GM23338 (cell line): ENCODE data around the gene TMPRSS9. TPM values are rescaled to one million over a fixed set of nuclear protein-coding genes. Genes with fewer than 3 reads are reported as not detected.

Experiments used
- ATAC-seq: fragments of 200-7000 bp; cut with Tn5 transposase; 3 replicates; pipeline ENCODE4 v1.9.1; 2020
- DNase-seq: peaks from one replicate; pipeline ENCODE4 v3.0.0-alpha.2; 2015; ENCODE audit warnings: low spot score
- H2AFZ ChIP-seq: fragments of 200-600 bp; sonication (generic); 2 replicates; pipeline ENCODE4 v1.8.0; 2016; ENCODE audit warnings: antibody characterized with exemption, mild to moderate bottlenecking, moderate library complexity
- H3F3A ChIP-seq: fragments of 200-600 bp; sonication (generic); replicated peaks from 2 replicates; pipeline ENCODE4 v1.8.0; 2017; ENCODE audit warnings: antibody characterized with exemption, mixed run types, low read depth
- H3K27ac ChIP-seq: fragments of 200-600 bp; sonication (generic); 2 replicates; pipeline ENCODE4 v1.6.1; 2016; ENCODE audit warnings: low read depth
- H3K27me3 ChIP-seq: fragments of 200-600 bp; sonication (generic); 2 replicates; pipeline ENCODE4 v1.8.0; 2016; ENCODE audit warnings: mild to moderate bottlenecking, mixed run types, moderate library complexity; ENCODE audit not compliant: insufficient read depth
- H3K36me3 ChIP-seq: fragments of 200-600 bp; sonication (generic); 2 replicates; pipeline ENCODE4 v1.8.0; 2016; ENCODE audit warnings: mild to moderate bottlenecking; ENCODE audit not compliant: insufficient read depth
- H3K4me1 ChIP-seq: fragments of 200-600 bp; sonication (generic); 2 replicates; pipeline ENCODE4 v1.8.0; 2016; ENCODE audit warnings: mild to moderate bottlenecking, moderate library complexity; ENCODE audit not compliant: insufficient read depth
- H3K4me2 ChIP-seq: fragments of 200-600 bp; sonication (generic); 2 replicates; pipeline ENCODE4 v1.7.1; 2017; ENCODE audit warnings: mixed run types
- H3K4me3 ChIP-seq: fragments of 200-600 bp; sonication (generic); 2 replicates; pipeline ENCODE4 v1.6.1; 2016; ENCODE audit warnings: mixed run types
- H3K79me2 ChIP-seq: fragments of 200-600 bp; sonication (generic); replicated peaks from 2 replicates; pipeline ENCODE4 v1.8.0; 2017; ENCODE audit warnings: mild to moderate bottlenecking; ENCODE audit not compliant: insufficient read depth
- H3K9me2 ChIP-seq: fragments of 200-600 bp; sonication (generic); 2 replicates; pipeline ENCODE4 v1.8.0; 2017; ENCODE audit not compliant: insufficient read depth
- H4K20me1 ChIP-seq: fragments of 200-600 bp; sonication (generic); replicated peaks from 2 replicates; pipeline ENCODE4 v1.8.0; 2017; ENCODE audit warnings: mild to moderate bottlenecking; ENCODE audit not compliant: insufficient read depth
- H3K27ac Mint-ChIP-seq: 2 replicates; pipeline ENCODE4 v1.8.0; 2020; ENCODE audit warnings: inconsistent platforms, mild to moderate bottlenecking, moderate library complexity, mixed read lengths
- H3K27me3 Mint-ChIP-seq: 3 replicates; pipeline ENCODE4 v1.8.0; 2022; ENCODE audit warnings: low read depth, mild to moderate bottlenecking, moderate library complexity, mixed read lengths, inconsistent platforms; ENCODE audit not compliant: insufficient read depth, poor library complexity
- H3K36me3 Mint-ChIP-seq: 3 replicates; pipeline ENCODE4 v1.8.0; 2021; ENCODE audit warnings: low read depth, mild to moderate bottlenecking, inconsistent platforms, moderate library complexity, mixed read lengths
- H3K4me1 Mint-ChIP-seq: 3 replicates; pipeline ENCODE4 v1.8.0; 2020; ENCODE audit warnings: mild to moderate bottlenecking, inconsistent platforms, mixed read lengths
- H3K4me3 Mint-ChIP-seq: 3 replicates; pipeline ENCODE4 v1.8.0; 2021; ENCODE audit warnings: moderate library complexity, mild to moderate bottlenecking, inconsistent platforms, mixed read lengths
- H3K9me3 Mint-ChIP-seq: 3 replicates; pipeline ENCODE4 v1.8.0; 2020; ENCODE audit warnings: moderate library complexity, mild to moderate bottlenecking, inconsistent platforms, mixed read lengths
- CREB1 ChIP-seq: fragments of 250-450 bp; sonication (Bioruptor Pico); IDR thresholded peaks from 2 replicates; pipeline ENCODE4 v1.5.0; 2020; ENCODE audit warnings: low read depth, mild to moderate bottlenecking, moderate library complexity
- CTCF ChIP-seq, 2 experiments: fragments of 200-600 bp in 1 of 2; sonication (generic) in 1 of 2; conservative IDR thresholded peaks; 2 replicates each; pipeline versions ENCODE4 v1.5.1 to v1.6.1; 2016 to 2017; ENCODE audit warnings: antibody characterized with exemption in 2 of 2, low read depth in 2 of 2, mild to moderate bottlenecking in 2 of 2, moderate library complexity in 1 of 2
- JUNB ChIP-seq: IDR thresholded peaks from one replicate; pipeline ENCODE4 v1.6.1; 2016; ENCODE audit warnings: antibody characterized with exemption; ENCODE audit not compliant: unreplicated experiment
- NANOG ChIP-seq: IDR thresholded peaks from 2 replicates; pipeline ENCODE4 v1.6.1; 2016; ENCODE audit warnings: antibody characterized with exemption, borderline replicate concordance
- POLR2AphosphoS5 ChIP-seq: IDR thresholded peaks from 2 replicates; pipeline ENCODE4 v1.6.1; 2016; ENCODE audit warnings: antibody characterized with exemption, low read depth
- REST ChIP-seq: IDR thresholded peaks from one replicate; pipeline ENCODE4 v1.6.1; 2018; ENCODE audit warnings: antibody characterized with exemption; ENCODE audit not compliant: unreplicated experiment
- STAT1 ChIP-seq: IDR thresholded peaks from one replicate; pipeline ENCODE4 v1.6.1; 2016; ENCODE audit warnings: antibody characterized with exemption; ENCODE audit not compliant: unreplicated experiment
- ZNF114 ChIP-seq: fragments of 250-450 bp; sonication (Bioruptor Pico); IDR thresholded peaks from 2 replicates; pipeline ENCODE4 v1.5.0; 2020; ENCODE audit warnings: mild to moderate bottlenecking, moderate library complexity
- ZNF331 ChIP-seq: fragments of 250-450 bp; sonication (Bioruptor Pico); IDR thresholded peaks from 2 replicates; pipeline ENCODE4 v1.5.0; 2020; ENCODE audit warnings: low read depth, mild to moderate bottlenecking, moderate library complexity
- polyA plus RNA-seq: library from polyadenylated mRNA; unstranded; fragments of >200 nt; fragmentation: Nextera tagmentation; extraction: Ambion mirVana; gene quantifications from 2 replicates; pipeline ENCODE4 v1.2.1, GENCODE V29; 2016
- total RNA-seq: library from RNA; depleted of rRNA; stranded (reverse); fragments of >200 nt; shearing (Covaris generic); gene quantifications from 2 replicates; pipeline ENCODE4 v1.2.3, GENCODE V29; 2014
- TF ChIP-seq, protein P1 (sequence below): IDR thresholded peaks from 2 replicates; pipeline ENCODE4 v1.6.1; 2016; ENCODE audit warnings: antibody characterized with exemption

Gene TMPRSS9
- total and polyA plus RNA-seq, 2 experiments from 2014 or later = 0.05 to 0.28 TPM

DNA sequence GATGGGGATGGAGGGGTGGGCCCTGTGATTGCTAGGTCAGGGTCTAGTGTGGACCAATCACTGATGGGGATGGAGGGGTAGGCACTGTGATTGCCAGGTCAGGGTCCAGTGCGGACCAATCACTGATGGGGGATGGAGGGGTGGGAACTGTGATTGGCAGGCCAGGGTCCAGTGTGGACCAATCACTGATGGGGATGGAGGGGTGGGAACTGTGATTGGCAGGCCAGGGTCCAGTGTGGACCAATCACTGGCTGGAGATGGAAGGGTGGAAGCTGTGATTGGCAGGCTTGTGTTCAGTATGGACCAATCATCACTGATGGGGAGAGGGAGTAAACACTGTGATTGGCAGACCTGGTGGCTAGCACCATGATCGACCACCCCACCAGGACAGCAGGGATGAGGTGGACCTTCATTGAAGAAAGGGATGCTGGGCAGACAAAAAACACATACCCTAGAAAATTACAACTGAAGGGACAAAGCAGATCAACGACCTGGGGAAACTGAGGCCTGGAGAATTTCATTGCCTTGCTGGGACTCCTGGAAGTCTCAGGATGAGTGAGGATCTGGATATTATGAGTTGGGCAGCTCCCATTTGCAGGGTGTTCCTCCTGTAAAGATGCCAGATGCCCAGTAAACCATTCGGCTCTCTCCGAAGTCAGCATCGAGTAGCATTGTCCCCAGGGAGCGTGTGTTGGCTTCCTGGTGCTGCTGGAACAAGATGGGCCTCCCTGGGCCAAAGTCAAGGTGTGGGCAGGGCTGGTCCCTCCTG, 15.5 kb downstream of the TMPRSS9 start:
- H3K79me2 ChIP-seq = no peaks in the 10 kb centered on the region
- no peak for TF ChIP-seq CTCF (conservative IDR thresholded peaks at IDR 0.05; ENCODE audit: low read depth in 2 of 2)
- no peak for TF ChIP-seq JUNB
- H3K4me3 Mint-ChIP-seq = no peak overlapping the region
- no peaks in the 10 kb centered on the region; the same call in 2 of the 3 replicates for H3K4me1 Mint-ChIP-seq
- H3K4me3 ChIP-seq = no peak overlapping the region
- no peak overlapping the region for H3K27ac Mint-ChIP-seq
- no peaks in the 10 kb centered on the region for H3K27me3 ChIP-seq
- no peak overlapping the region for H2AFZ ChIP-seq
- H3K9me2 ChIP-seq = 0 out of 2 replicates have a peak, but pooled peaks cover 3% of the 10 kb centered on the region
- H3K36me3 Mint-ChIP-seq = peaks cover 12% of the 10 kb centered on the region
- peaks cover 17% of the 10 kb centered on the region for H3K27me3 Mint-ChIP-seq
- H3K27ac ChIP-seq = no peak overlapping the region
- no peak overlapping the region for H3K4me2 ChIP-seq
- DNase-seq = no peak
- peaks cover 28% of the 10 kb centered on the region for H3K9me3 Mint-ChIP-seq
- H3F3A ChIP-seq = no peaks in the 10 kb centered on the region; the same call in 1 of the 2 replicates
- ATAC-seq = no peak; the same call in 2 of the 3 replicates
- H3K36me3 ChIP-seq = no peaks in the 10 kb centered on the region
- H3K4me1 ChIP-seq = no peaks in the 10 kb centered on the region
- no peaks in the 10 kb centered on the region for H4K20me1 ChIP-seq

DNA sequence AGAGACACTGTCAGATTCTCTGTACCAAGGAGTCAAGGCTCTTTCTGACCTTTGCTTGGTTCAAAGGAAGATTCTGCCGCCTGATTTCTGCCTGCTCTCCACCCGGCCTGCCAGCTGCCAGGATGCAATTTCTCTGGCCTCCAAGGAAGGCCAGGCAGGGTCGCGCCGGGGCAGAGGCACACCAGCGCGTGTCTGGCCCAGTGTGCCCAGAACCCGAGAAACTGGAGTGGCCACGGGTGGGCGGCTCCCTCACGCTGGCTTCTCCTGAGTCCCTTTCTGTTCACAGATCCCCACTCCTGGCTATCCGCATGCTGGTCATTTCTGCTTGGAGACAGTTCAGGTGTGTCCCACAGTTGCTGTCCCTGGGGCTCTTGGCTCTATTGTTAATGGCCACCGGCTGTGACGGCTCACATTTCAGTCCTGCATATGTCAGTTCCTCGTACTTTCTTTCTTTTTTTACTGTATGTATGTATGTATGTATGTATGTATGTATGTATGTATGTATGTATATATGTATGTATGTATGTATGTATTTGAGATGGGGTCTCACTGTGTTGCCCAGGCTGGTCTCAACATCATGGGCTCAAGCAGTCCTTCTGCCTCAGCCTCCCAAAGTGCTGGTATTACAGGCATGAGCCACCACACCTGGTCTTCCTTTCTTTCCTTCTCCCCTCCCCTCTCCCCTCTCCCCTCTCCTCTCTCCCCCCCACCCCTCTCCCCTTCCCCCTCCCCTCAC, 16.9 kb downstream of the TMPRSS9 start:
- Mint-ChIP-seq H3K9me3 (peaks cover 32% of the 10 kb centered on the region), H3K4me3 (no peak overlapping the region), H3K4me1 (no peaks in the 10 kb centered on the region; the same call in 2 of the 3 replicates), H3K27ac (no peak overlapping the region), H3K36me3 (peaks cover 12% of the 10 kb centered on the region), H3K27me3 (peaks cover 20% of the 10 kb centered on the region)
- H3K4me3 ChIP-seq = no peak overlapping the region
- no peak overlapping the region for H2AFZ ChIP-seq
- DNase-seq = no peak
- H3K27me3 ChIP-seq = no peaks in the 10 kb centered on the region
- no peak overlapping the region for H3K27ac ChIP-seq
- H3K36me3 ChIP-seq = no peaks in the 10 kb centered on the region
- no peak for ATAC-seq
- H3K4me1 ChIP-seq = no peaks in the 10 kb centered on the region
- H4K20me1 ChIP-seq = no peaks in the 10 kb centered on the region
- H3K79me2 ChIP-seq = no peaks in the 10 kb centered on the region
- H3F3A ChIP-seq = no peaks in the 10 kb centered on the region; the same call in 1 of the 2 replicates
- H3K9me2 ChIP-seq = 0 out of 2 replicates have a peak, but pooled peaks cover 3% of the 10 kb centered on the region
- H3K4me2 ChIP-seq = no peak overlapping the region
- TF ChIP-seq CREB1 (CRISPR knock-in tag) = no peak
- TF ChIP-seq ZNF331 (CRISPR knock-in tag) = no peak
- TF ChIP-seq JUNB = no peak
- no peak for TF ChIP-seq CTCF (conservative IDR thresholded peaks at IDR 0.05; ENCODE audit: low read depth in 2 of 2)
- TF ChIP-seq ZNF114 (CRISPR knock-in tag) = no peak
- TF ChIP-seq POLR2AphosphoS5 = no peak
- TF ChIP-seq, protein P1, sequence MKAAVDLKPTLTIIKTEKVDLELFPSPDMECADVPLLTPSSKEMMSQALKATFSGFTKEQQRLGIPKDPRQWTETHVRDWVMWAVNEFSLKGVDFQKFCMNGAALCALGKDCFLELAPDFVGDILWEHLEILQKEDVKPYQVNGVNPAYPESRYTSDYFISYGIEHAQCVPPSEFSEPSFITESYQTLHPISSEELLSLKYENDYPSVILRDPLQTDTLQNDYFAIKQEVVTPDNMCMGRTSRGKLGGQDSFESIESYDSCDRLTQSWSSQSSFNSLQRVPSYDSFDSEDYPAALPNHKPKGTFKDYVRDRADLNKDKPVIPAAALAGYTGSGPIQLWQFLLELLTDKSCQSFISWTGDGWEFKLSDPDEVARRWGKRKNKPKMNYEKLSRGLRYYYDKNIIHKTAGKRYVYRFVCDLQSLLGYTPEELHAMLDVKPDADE = no peak
- TF ChIP-seq NANOG = no peak
- TF ChIP-seq STAT1 = no peak
- TF ChIP-seq REST = no peak
